ENCODE data around the gene DAB2IP.

GRCh38 chr9:121638399-121638798 lies 13.0 kb upstream of the DAB2IP start:
- TF ChIP-seq EZH2phosphoT487 (IDR thresholded peaks at IDR 0.05), result no peak
- TF ChIP-seq CTCF (IDR thresholded peaks at IDR 0.05), result no peak
- TF ChIP-seq EZH2 (IDR thresholded peaks at IDR 0.05), result no peak

Measured in neural progenitor cell (in vitro differentiated cells).